MG63 (cell line): ENCODE measurements around the gene ANP32E. TPM values are rescaled to one million over a fixed set of nuclear protein-coding genes. Genes with fewer than 3 reads are reported as not detected.

Source experiments
- DNase-seq: peaks from one replicate; pipeline ENCODE4 v3.0.0-alpha.2; 2020
- H3K27me3 ChIP-seq: fragments of 250-450 bp; sonication (Bioruptor Pico); 2 replicates; pipeline ENCODE4 v1.5.1; 2020; ENCODE audit warnings: mild to moderate bottlenecking, moderate library complexity
- H3K36me3 ChIP-seq: fragments of 250-450 bp; sonication (Bioruptor Pico); 2 replicates; pipeline ENCODE4 v1.5.1; 2020; ENCODE audit warnings: mild to moderate bottlenecking, moderate library complexity
- H3K4me3 ChIP-seq: fragments of 250-450 bp; sonication (Bioruptor Pico); 2 replicates; pipeline ENCODE4 v1.5.1; 2020; ENCODE audit warnings: mild to moderate bottlenecking, moderate library complexity
- H3K9me3 ChIP-seq: fragments of 250-450 bp; sonication (Bioruptor Pico); 2 replicates; pipeline ENCODE4 v1.5.1; 2020; ENCODE audit warnings: mild to moderate bottlenecking, moderate library complexity
- total RNA-seq: library from RNA; depleted of rRNA; stranded (reverse); fragments of >200 nt; shearing (Covaris generic); gene quantifications from 2 replicates; pipeline ENCODE4 v1.2.3, GENCODE V29; 2014; ENCODE audit warnings: low replicate concordance; rRNA removed

The ANP32E gene
- 17.0 and 38.7 TPM in 2 replicates for total RNA-seq

DNA sequence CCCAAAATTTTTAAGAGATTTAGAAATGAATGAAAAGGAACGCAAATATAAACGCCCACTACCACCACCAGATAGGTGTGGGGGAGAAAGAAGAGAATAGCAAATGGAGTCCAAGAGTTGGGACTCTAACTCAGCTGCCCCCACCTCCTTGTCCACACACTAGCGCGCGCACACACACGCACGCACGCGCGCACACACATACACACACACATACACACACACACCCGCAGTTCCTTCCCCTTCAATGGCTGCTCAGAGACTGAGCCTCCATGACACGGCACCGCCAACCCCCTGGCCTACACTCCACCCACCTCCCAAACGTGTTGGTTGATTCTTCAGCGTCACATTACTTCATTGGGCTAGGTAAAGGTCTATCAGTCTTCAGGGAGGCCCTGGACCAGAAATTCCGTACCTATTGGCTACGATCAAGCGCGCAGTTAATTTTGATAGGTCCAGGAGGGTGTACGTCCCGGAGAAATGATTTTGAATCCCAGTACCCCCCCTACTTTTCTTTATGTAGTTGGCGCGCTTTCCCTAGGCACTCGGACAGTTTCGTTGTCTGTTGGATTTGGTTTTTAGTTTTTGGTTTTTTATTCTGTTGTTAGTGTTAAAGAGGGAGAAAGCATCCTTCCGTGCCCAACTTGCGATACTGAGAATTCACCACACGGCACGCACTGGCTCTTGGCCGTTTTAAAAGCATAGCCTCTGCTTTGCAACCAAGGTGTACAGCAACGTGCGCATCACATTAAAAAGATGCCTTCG is at the start of gene ANP32E:
TSS of gene ANP32E (minus strand) at position 261 of the 762 bp plus-strand sequence. CDS start 326 bp downstream, outside the sequence.
- peak; percentile 98 for DNase-seq
- H3K27me3 ChIP-seq, result no peaks in the 10 kb centered on the region
- H3K9me3 ChIP-seq, result no peaks in the 10 kb centered on the region
- peaks cover 8% of the 10 kb centered on the region for H3K36me3 ChIP-seq
- H3K4me3 ChIP-seq, result peak within 1 kb of the TSS; percentile 69

GRCh38 chr1:150283260-150283659 is 47.3 kb upstream of the ANP32E start:
- H3K36me3 ChIP-seq, result no peaks in the 10 kb centered on the region
- no peak for DNase-seq
- peaks cover 3% of the 10 kb centered on the region; the same call in 1 of the 2 replicates for H3K27me3 ChIP-seq
- H3K4me3 ChIP-seq, result no peak overlapping the region
- no peaks in the 10 kb centered on the region for H3K9me3 ChIP-seq

DNA sequence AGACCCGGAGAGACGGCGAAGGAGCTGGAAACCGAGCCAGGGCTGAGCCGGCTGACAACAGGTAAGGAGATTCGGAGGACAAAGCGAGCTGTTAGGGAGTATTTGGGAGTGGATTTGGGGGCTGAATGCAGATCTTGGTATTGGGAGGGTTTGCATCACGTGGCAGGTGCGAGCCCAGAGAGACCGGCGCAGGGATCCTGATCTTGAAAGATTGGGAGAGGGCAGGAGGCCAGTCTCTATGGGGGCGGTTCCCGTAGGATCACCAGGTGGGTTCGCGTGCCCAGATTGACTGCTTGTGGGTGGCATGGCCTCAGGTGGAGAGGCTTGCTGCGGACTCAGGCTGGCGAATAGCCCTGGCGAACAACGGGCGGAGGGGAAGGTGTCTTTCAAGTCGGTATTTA is 46.6 kb upstream of the ANP32E start:
- no peaks in the 10 kb centered on the region for H3K36me3 ChIP-seq
- H3K27me3 ChIP-seq, result no peaks in the 10 kb centered on the region; the same call in 1 of the 2 replicates
- no peaks in the 10 kb centered on the region for H3K9me3 ChIP-seq
- no peak for DNase-seq
- no peak overlapping the region for H3K4me3 ChIP-seq

DNA sequence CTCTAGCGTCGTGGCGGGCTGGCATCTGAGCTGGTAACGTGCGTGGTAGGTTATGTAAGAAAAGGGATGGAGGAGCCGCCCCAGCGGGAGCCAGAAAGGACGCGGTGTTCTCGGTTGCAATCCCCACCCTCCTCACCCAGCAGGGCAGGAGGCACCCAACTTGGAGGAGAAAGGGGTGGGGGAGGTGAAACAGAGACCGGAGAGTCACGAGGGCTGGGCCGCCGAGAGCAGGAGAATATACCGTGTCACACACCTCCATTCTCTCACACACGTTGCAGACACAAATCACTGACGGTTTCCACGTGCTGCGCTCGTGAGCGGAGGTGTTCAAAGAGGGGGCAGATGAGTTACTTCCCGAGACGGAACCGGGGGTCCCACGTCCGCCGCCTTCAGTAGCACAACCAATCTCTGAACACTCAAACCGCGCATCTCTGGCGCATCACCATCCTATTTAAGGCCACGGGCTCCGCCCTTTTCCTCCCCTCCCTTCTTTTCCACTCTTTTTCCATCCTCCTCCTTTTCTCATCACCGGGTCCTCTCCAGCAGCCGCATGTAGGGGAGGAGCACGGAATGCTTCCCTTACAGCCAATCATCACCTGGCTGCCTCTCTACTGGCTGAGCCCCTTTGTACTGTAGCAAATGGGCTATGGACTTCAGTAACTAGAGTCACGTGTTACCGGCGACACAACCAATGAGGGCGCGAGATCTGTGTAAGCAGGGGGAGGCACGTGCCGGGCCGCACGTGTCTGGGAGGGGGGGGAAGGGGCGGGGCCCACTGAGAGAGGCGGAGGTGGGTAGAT is 46.0 kb upstream of the ANP32E start, which contains the start of gene CIART:
TSS of gene CIART (plus strand) at position 797 of the 800 bp plus-strand sequence. CDS start 714 bp downstream, outside the sequence.
- H3K9me3 ChIP-seq, result no peaks in the 10 kb centered on the region
- no peaks in the 10 kb centered on the region for H3K36me3 ChIP-seq
- H3K27me3 ChIP-seq, result no peaks in the 10 kb centered on the region
- peak; percentile 50 for DNase-seq
- peak within 1 kb of the TSS; percentile 19 for H3K4me3 ChIP-seq

DNA sequence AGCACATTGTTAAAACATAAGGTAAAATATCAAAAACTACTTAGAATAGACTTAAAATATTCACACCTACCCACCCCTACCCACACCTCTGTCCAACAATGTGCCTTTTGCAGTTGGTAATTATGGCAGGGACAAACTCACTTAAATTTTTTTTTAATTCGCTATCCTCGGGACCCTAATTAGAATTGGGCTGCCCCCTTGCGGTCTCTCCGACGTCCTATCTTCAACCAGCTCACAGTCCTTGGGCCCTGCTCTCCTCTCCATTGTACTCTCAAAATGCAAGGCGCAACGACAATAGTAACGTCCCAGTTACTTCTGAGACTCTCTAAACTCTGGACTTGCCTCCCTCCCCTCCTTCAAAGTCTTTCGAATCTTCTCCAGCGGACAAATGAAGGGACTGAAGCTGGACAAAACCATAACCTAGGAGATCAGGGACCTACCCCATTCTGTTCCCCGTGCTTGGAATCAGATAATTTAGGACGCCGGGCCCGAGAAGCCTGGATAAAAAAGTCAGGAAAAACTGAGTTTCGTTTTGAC is 45.4 kb upstream of the ANP32E start:
- peak overlapping the region; percentile 19 for H3K4me3 ChIP-seq
- DNase-seq, result peak; percentile 54
- H3K9me3 ChIP-seq, result no peaks in the 10 kb centered on the region
- no peaks in the 10 kb centered on the region for H3K27me3 ChIP-seq
- H3K36me3 ChIP-seq, result no peaks in the 10 kb centered on the region

GRCh38 chr1:150280138-150280707 is 44.3 kb upstream of the ANP32E start:
- no peak for DNase-seq
- H3K36me3 ChIP-seq, result no peaks in the 10 kb centered on the region
- H3K27me3 ChIP-seq, result no peaks in the 10 kb centered on the region
- H3K4me3 ChIP-seq, result no peak overlapping the region
- no peaks in the 10 kb centered on the region for H3K9me3 ChIP-seq

- no peak for DNase-seq
- H3K4me3 ChIP-seq, result no peak overlapping the region
- no peaks in the 10 kb centered on the region for H3K27me3 ChIP-seq
- H3K9me3 ChIP-seq, result no peaks in the 10 kb centered on the region
- peaks cover 4% of the 10 kb centered on the region for H3K36me3 ChIP-seq
These were observed 37.4 kb upstream of the ANP32E start for GRCh38 chr1:150273311-150273710.

DNA sequence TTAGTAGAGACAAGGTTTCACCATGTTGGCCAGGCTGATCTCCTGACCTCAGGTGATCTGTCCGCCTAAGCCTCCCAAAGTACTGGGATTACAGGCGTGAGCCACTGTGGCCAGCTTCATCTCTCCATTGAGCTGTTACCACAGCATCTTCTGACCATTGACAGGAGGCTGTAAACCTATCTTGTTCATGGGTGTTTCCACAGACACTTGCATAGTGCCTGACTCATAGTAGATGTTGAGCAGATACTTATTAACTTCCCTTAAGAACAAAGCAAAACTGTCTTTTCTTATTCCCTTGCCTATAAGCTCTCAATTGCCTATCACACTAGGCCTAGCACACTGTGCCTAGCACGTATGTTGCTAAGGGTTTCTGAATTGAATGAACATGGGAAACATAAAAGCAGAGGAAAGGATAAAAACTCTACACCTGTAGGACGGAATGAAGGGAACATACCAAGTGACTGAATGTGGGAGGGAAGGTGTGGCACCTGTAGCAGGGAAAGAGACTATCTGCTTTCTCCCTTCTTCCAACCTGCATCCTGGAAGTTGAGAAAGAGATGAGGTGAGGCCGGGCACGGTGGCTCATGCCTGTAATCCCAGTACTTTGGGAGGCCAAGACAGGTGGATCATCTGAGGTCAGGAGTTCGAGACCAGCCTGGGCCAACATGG is 35.5 kb upstream of the ANP32E start:
- Histone ChIP-seq H3K9me3 (no peaks in the 10 kb centered on the region), H3K4me3 (no peak overlapping the region), H3K27me3 (no peaks in the 10 kb centered on the region), H3K36me3 (peaks cover 18% of the 10 kb centered on the region)
- no peak for DNase-seq

- Histone ChIP-seq H3K9me3 (no peaks in the 10 kb centered on the region), H3K36me3 (peaks cover 34% of the 10 kb centered on the region), H3K27me3 (no peaks in the 10 kb centered on the region), H3K4me3 (peak overlapping the region; percentile 97)
- no peak for DNase-seq
These were observed 33.5 kb upstream of the ANP32E start for GRCh38 chr1:150269451-150269850.

DNA sequence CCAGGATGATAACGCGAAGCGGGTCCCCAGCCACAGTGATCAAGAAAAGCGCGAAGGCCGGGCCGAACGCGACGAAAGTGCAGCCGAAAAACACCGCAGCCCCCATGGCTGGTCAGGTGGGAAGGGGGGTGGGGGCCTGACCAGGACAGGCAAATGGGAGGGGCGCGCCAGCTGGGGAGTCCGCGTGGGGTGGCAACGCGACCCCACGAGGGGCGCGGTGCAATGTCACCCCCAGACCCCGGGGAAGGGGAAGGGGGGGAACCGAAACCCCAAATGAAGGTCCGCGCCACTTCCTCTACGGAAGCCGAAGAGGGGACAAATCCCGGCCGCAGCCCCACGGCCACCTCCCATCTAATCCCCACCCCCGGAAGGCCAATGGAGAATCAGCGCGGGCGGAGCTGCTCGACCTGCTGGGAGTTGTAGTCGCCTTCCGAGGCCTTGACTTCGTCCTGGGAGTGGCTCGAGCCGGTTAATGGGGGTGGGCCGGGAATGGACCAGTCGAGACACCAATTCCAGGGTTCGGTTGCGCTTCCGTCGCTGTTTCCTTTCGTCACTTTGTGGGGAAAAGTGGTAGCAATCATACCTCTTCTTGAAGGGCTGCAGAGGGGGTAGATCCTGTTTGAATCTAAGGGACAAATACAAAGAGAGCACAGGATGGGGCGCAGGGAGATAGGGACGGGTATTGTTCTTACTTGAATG is 32.9 kb upstream of the ANP32E start, which contains the start of gene APH1A:
TSS of gene APH1A (minus strand) at position 312 of the 699 bp plus-strand sequence. CDS start at position 106, 206 bp downstream.
- Histone ChIP-seq H3K36me3 (peaks cover 36% of the 10 kb centered on the region), H3K4me3 (peak within 1 kb of the TSS; percentile 97), H3K9me3 (no peaks in the 10 kb centered on the region), H3K27me3 (no peaks in the 10 kb centered on the region)
- peak; percentile 100 for DNase-seq

GRCh38 chr1:150268340-150268704 is 32.4 kb upstream of the ANP32E start:
- no peaks in the 10 kb centered on the region for H3K27me3 ChIP-seq
- H3K36me3 ChIP-seq, result peaks cover 36% of the 10 kb centered on the region
- peak overlapping the region; percentile 97 for H3K4me3 ChIP-seq
- no peaks in the 10 kb centered on the region for H3K9me3 ChIP-seq
- DNase-seq, result peak; percentile 32

DNA sequence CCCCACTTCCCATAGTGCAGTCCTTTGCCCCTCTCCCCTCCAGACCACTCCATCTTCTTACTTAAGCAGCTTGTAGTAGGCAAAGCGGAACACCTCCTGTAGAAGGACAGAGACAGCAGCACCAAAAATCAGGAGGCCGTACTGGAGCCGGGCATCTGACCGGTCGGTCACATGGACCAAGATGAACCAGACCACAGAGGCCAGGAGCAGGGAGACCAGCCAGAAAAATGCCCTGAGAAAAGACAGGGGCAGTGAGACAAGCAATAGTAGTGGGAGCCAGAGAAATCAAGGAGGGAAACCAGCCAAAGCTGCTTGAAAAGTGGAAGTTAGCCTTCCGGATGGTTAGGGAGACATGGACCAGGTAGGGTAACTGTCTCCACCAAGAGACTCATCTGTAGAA is 32.0 kb upstream of the ANP32E start:
- H3K36me3 ChIP-seq, result peaks cover 36% of the 10 kb centered on the region
- no peaks in the 10 kb centered on the region for H3K27me3 ChIP-seq
- H3K9me3 ChIP-seq, result no peaks in the 10 kb centered on the region
- H3K4me3 ChIP-seq, result peak overlapping the region; percentile 97
- no peak for DNase-seq

GRCh38 chr1:150263549-150263948 is 27.6 kb upstream of the ANP32E start:
- H3K4me3 ChIP-seq, result no peak overlapping the region
- H3K27me3 ChIP-seq, result no peaks in the 10 kb centered on the region; the same call in 1 of the 2 replicates
- H3K36me3 ChIP-seq, result peaks cover 35% of the 10 kb centered on the region
- no peaks in the 10 kb centered on the region for H3K9me3 ChIP-seq
- DNase-seq, result no peak

DNA sequence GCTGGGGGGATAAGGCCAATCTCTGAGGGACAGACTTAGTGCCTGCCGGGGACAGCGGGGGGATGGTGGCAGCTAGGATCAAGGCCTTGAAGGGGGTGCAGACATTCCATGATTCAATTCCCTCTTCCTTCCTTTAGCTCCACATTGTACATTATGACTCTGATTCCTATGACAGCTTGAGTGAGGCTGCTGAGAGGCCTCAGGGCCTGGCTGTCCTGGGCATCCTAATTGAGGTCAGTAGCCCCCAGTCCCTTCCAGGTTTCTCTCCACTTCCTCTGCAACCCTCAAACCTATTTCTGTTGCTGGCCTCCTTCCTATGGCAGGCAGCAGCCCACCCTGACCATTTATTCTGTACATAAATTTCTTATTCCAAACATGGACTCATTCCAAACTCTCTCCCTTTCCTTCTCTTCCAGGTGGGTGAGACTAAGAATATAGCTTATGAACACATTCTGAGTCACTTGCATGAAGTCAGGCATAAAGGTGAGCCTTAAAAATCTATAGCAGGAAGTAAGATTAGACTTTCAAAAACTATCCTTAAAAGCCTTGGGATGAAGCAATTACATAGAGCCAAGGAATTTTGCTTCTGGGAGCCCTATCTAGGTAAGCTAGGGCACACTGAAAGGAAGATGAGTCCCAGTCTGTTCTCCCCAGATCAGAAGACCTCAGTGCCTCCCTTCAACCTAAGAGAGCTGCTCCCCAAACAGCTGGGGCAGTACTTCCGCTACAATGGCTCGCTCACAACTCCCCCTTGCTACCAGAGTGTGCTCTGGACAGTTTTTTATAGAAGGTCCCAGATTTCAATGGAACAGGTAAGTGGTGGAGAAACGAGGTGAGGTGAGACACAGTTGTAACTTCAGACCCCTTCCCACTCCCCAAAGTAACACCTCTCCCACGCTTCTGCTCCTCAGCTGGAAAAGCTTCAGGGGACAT is 26.7 kb upstream of the ANP32E start:
- Histone ChIP-seq H3K27me3 (no peaks in the 10 kb centered on the region; the same call in 1 of the 2 replicates), H3K9me3 (no peaks in the 10 kb centered on the region), H3K4me3 (no peak overlapping the region), H3K36me3 (peaks cover 30% of the 10 kb centered on the region)
- DNase-seq, result no peak

GRCh38 chr1:150261367-150261766 is 25.5 kb upstream of the ANP32E start:
- Histone ChIP-seq H3K4me3 (no peak overlapping the region), H3K9me3 (no peaks in the 10 kb centered on the region), H3K27me3 (no peaks in the 10 kb centered on the region; the same call in 1 of the 2 replicates), H3K36me3 (peaks cover 18% of the 10 kb centered on the region)
- DNase-seq, result no peak
